Testis (tissue), 3 donors: ENCODE results near the gene TTLL12. TPM values are rescaled to one million over a fixed set of nuclear protein-coding genes. Genes with fewer than 3 reads are reported as not detected.

Source experiments
- DNase-seq: peaks from one replicate; pipeline ENCODE4 v3.0.0-alpha.2; 2019
- H3K27ac ChIP-seq, 2 donors: fragments of 200-600 bp; sonication (generic); one replicate each; pipeline ENCODE4 v1.5.1; 2019
- H3K27me3 ChIP-seq: fragments of 200-600 bp; sonication (generic); one replicate; pipeline ENCODE4 v1.5.1; 2019
- H3K36me3 ChIP-seq: fragments of 200-600 bp; sonication (generic); one replicate; pipeline ENCODE4 v1.5.1; 2017; ENCODE audit warnings: low read depth; ENCODE audit errors: missing control alignments
- H3K4me1 ChIP-seq: fragments of 200-600 bp; sonication (generic); one replicate; pipeline ENCODE4 v1.5.1; 2019
- H3K4me3 ChIP-seq, 2 donors: fragments of 200-600 bp; sonication (generic); one replicate each; pipeline ENCODE4 v1.5.1; 2017 to 2019
- H3K9me3 ChIP-seq: fragments of 200-600 bp; sonication (generic); one replicate; pipeline ENCODE4 v1.5.1; 2017
- CTCF ChIP-seq, 3 experiments: fragments of 450-650 bp in 2 of 3; fragments of 200-600 bp in 1 of 3; sonication (generic) in 1 of 3; IDR thresholded peaks; one replicate each; pipeline ENCODE4 v1.5.1; 2016 to 2019; ENCODE audit warnings: antibody characterized with exemption in 3 of 3, mild to moderate bottlenecking in 2 of 3, moderate library complexity in 1 of 3
- POLR2A ChIP-seq: fragments of 450-650 bp; IDR thresholded peaks from one replicate; pipeline ENCODE4 v1.6.1; 2017; ENCODE audit warnings: antibody characterized with exemption, mild to moderate bottlenecking, moderate library complexity
- WGBS, 2 donors: methylation state at CpG; one replicate each; pipeline ENCODE4 v1.1.5; 2018; 5-methylcytosine and 5-hydroxymethylcytosine counted together
- intact Hi-C: fragments of 100-400 bp; cut with DNase I; formaldehyde crosslinking; loops from one replicate; pipeline ENCODE4 v1.15.1; 2023; ENCODE audit warnings: low total_unique reads
- polyA plus RNA-seq: library from polyadenylated mRNA; stranded (reverse); fragments of 350-450 nt; fragmentation: Illumina TruSeq; extraction: RNeasy Lipid Tissue Mini Kit (QIAGEN cat#74804); gene quantifications from one replicate; pipeline ENCODE4 v1.2.3, GENCODE V29; 2014; ENCODE audit warnings: low read depth, low replicate concordance; ENCODE audit not compliant: insufficient read depth
- total RNA-seq, 2 donors: library from RNA; depleted of rRNA; stranded (reverse); fragments of >200 nt; gene quantifications; one replicate each; pipeline ENCODE4 v1.2.3, GENCODE V29; 2016

Gene TTLL12
- total and polyA plus RNA-seq, 3 donors from 2014 or later = 62.0 to 175 (median 111) TPM

GRCh38 chr22:43136801-43137200 is 50.1 kb downstream of the TTLL12 start:
- Histone ChIP-seq H3K4me1 (peaks cover 14% of the 10 kb centered on the region), H3K27me3 (no peaks in the 10 kb centered on the region), H3K9me3 (no peaks in the 10 kb centered on the region), H3K27ac (no peak overlapping the region), H3K36me3 (no peaks in the 10 kb centered on the region), H3K4me3 (no peak overlapping the region)
- intact Hi-C loops = no loop called here
- 69 to 81% methylated on average over 10 of the region's 10 CpGs for WGBS, 2 donors
- TF ChIP-seq POLR2A = no peak
- no peak for TF ChIP-seq CTCF (IDR thresholded peaks at IDR 0.05)
- no peak for DNase-seq

- no peaks in the 10 kb centered on the region for H3K9me3 ChIP-seq
- peak; percentile 39 for DNase-seq
- TF ChIP-seq CTCF (IDR thresholded peaks at IDR 0.05) (peak in 2 of 3 experiments; percentile 25 to 49), POLR2A (no peak)
- no peaks in the 10 kb centered on the region for H3K27me3 ChIP-seq
- H3K27ac ChIP-seq = no peak overlapping the region
- intact Hi-C loops = no loop called here
- H3K4me1 ChIP-seq = peaks cover 11% of the 10 kb centered on the region
- H3K4me3 ChIP-seq = no peak overlapping the region
- no peaks in the 10 kb centered on the region for H3K36me3 ChIP-seq
- 54 to 62% methylated on average over 6 to 9 of the region's 9 CpGs for WGBS, 2 donors
These were observed 50.7 kb downstream of the TTLL12 start for GRCh38 chr22:43136255-43136654.

GRCh38 chr22:43135565-43135964 is 51.4 kb downstream of the TTLL12 start:
- 86 to 90% methylated on average over 5 of the region's 5 CpGs for WGBS, 2 donors
- H3K36me3 ChIP-seq = no peaks in the 10 kb centered on the region
- peaks cover 11% of the 10 kb centered on the region for H3K4me1 ChIP-seq

GRCh38 chr22:43134553-43134952 is 52.4 kb downstream of the TTLL12 start:
- Histone ChIP-seq H3K36me3 (no peaks in the 10 kb centered on the region), H3K9me3 (no peaks in the 10 kb centered on the region), H3K27me3 (no peaks in the 10 kb centered on the region), H3K4me1 (peaks cover 11% of the 10 kb centered on the region), H3K4me3 (no peak overlapping the region), H3K27ac (no peak overlapping the region)
- intact Hi-C loops = no loop called here
- WGBS, 2 donors = 91% methylated on average over 4 of the region's 4 CpGs; no CpG with 5 or more reads in 1 of the 2 donors
- DNase-seq = no peak
- TF ChIP-seq POLR2A = no peak
- TF ChIP-seq CTCF (IDR thresholded peaks at IDR 0.05) = no peak

More at GRCh38 chr22:43135565-43135964, 51.4 kb downstream of the TTLL12 start:
- intact Hi-C loops = no loop called here
- no peaks in the 10 kb centered on the region for H3K9me3 ChIP-seq
- no peaks in the 10 kb centered on the region for H3K27me3 ChIP-seq
- TF ChIP-seq CTCF (IDR thresholded peaks at IDR 0.05) (no peak), POLR2A (no peak)
- DNase-seq = no peak
- no peak overlapping the region for H3K4me3 ChIP-seq
- no peak overlapping the region for H3K27ac ChIP-seq

GRCh38 chr22:43133401-43133800 is 53.5 kb downstream of the TTLL12 start:
- Histone ChIP-seq H3K27ac (no peak overlapping the region), H3K4me3 (no peak overlapping the region), H3K9me3 (no peaks in the 10 kb centered on the region), H3K4me1 (peaks cover 11% of the 10 kb centered on the region), H3K27me3 (no peaks in the 10 kb centered on the region), H3K36me3 (no peaks in the 10 kb centered on the region)
- DNase-seq = no peak
- intact Hi-C loops = no loop called here
- TF ChIP-seq CTCF (IDR thresholded peaks at IDR 0.05) (no peak), POLR2A (no peak)
- WGBS, 2 donors = 85 to 88% methylated on average over 9 of the region's 9 CpGs
